Esophagus squamous epithelium (tissue), 5 donors: ENCODE data around the gene ADAMTS2. TPM values are rescaled to one million over a fixed set of nuclear protein-coding genes. Genes with fewer than 3 reads are reported as not detected.

Experiments used
- DNase-seq: peaks from one replicate; lab custom pipeline; 2025; lab: John Stamatoyannopoulos, UW
- H3K27ac ChIP-seq, 4 donors: fragments of 200-600 bp; sonication (generic); one replicate each; pipeline ENCODE4 v1.5.1; 2016 to 2019; ENCODE audit warnings: mild to moderate bottlenecking in 1 of 4
- H3K27me3 ChIP-seq, 4 donors: fragments of 200-600 bp; sonication (generic); 1 replicate in 3 of 4; 2 replicates in 1 of 4; pipeline versions ENCODE4 v1.5.1 to v1.6.0; 2017 to 2021; ENCODE audit warnings: antibody characterized with exemption in 1 of 4
- H3K36me3 ChIP-seq, 3 donors: fragments of 200-600 bp; sonication (generic); one replicate each; pipeline ENCODE4 v1.5.1; 2016 to 2019
- H3K4me1 ChIP-seq, 3 donors: fragments of 200-600 bp; sonication (generic); one replicate each; pipeline ENCODE4 v1.5.1; 2017 to 2019
- H3K4me3 ChIP-seq, 4 donors: fragments of 200-600 bp; sonication (generic); 1 replicate in 3 of 4; 2 replicates in 1 of 4; pipeline ENCODE4 v1.5.1; 2016 to 2019; ENCODE audit warnings: mild to moderate bottlenecking in 2 of 4, moderate library complexity in 1 of 4
- H3K9me3 ChIP-seq, 3 donors: fragments of 200-600 bp; sonication (generic); one replicate each; pipeline ENCODE4 v1.5.1; 2016 to 2019
- POLR2A ChIP-seq, 4 donors: fragments of 450-650 bp; IDR thresholded peaks; one replicate each; pipeline ENCODE4 v1.6.1; 2017; ENCODE audit warnings: antibody characterized with exemption in 4 of 4, mild to moderate bottlenecking in 4 of 4, moderate library complexity in 3 of 4
- WGBS, 2 donors: methylation state at CpG; one replicate each; pipeline ENCODE4 v1.1.5; 2018; 5-methylcytosine and 5-hydroxymethylcytosine counted together
- intact Hi-C: fragments of 100-400 bp; cut with DNase I; formaldehyde crosslinking; loops from one replicate; pipeline ENCODE4 v1.15.0; 2022
- total RNA-seq, 4 donors: library from RNA; depleted of rRNA; stranded (reverse); fragments of >200 nt; gene quantifications; one replicate each; pipeline ENCODE4 v1.1.0, GENCODE V29; 2016
- TF ChIP-seq, protein P1 (sequence below), 6 experiments: fragments of 450-650 bp in 4 of 6; fragments of 200-600 bp in 2 of 6; sonication (generic) in 2 of 6; IDR thresholded peaks; one replicate each; pipeline ENCODE4 v1.5.1; 2016 to 2019; ENCODE audit warnings: antibody characterized with exemption in 6 of 6, mild to moderate bottlenecking in 4 of 6, moderate library complexity in 4 of 6
- donor health status: DM: yes; HTN: yes; CAD: no.

Gene ADAMTS2
- total RNA-seq, 4 donors from 2014 or later, result 1.3 to 10.3 (median 5.2) TPM

DNA sequence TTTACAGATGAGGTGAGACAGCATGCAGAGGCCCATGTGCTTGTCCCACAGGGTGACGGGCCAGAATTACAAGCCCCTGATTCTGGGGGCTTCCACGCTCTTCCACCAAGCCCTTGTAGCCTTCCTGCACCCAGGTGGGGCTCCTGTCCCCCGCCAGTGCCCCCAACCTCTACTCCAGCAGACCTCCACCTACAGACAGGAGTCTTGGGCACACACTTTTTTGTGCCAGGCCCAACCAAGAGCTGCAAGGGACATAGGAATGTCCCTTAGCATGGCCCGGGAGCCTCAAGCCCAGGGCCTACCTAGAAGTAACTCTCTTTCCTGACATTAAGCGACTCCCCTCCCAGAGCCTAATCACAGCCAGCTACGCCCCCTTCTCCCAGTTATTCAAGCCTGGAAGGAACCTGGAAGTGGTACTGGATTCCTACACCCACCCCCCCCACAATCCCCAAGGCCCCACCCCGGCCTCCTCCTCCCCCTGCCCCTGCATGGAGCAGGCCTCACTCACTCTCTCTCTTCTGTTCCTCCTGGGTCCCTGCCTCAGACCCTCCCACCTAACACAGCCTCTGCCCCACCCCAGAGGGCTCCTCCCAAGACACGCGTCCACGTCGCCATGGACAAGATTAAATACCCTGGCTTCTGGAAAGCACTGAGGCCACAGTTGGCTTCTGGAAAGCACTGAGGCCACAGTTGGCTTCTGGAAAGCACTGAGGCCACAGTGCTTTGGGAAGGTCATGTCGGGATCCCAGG is 30.5 kb downstream of the ADAMTS2 start:
- no peaks in the 10 kb centered on the region for H3K27me3 ChIP-seq
- H3K9me3 ChIP-seq, result no peaks in the 10 kb centered on the region
- TF ChIP-seq POLR2A (IDR thresholded peaks at IDR 0.05), result no peak
- WGBS, 2 donors, result 77 to 82% methylated on average over 6 to 11 of the region's 12 CpGs
- DNase-seq, result no peak
- peak overlapping the region in 1 of 4 donors; percentile 26 for H3K4me3 ChIP-seq
- H3K36me3 ChIP-seq, result no peaks in the 10 kb centered on the region
- peaks cover 0 to 30% (median 9%) of the 10 kb centered on the region in 3 donors for H3K4me1 ChIP-seq
- H3K27ac ChIP-seq, result peak overlapping the region in 3 of 4 donors; percentile 58 to 62 (median 62)
- intact Hi-C loops, result no loop called here

- no peak for DNase-seq
- Histone ChIP-seq H3K36me3 (no peaks in the 10 kb centered on the region), H3K4me3 (peak overlapping the region in 1 of 4 donors; percentile 26), H3K4me1 (peaks cover 0 to 30% (median 9%) of the 10 kb centered on the region in 3 donors), H3K27ac (peak overlapping the region in 3 of 4 donors; percentile 58 to 62 (median 62)), H3K9me3 (no peaks in the 10 kb centered on the region), H3K27me3 (no peaks in the 10 kb centered on the region)
- intact Hi-C loops, result no loop called here
- TF ChIP-seq, protein P1, sequence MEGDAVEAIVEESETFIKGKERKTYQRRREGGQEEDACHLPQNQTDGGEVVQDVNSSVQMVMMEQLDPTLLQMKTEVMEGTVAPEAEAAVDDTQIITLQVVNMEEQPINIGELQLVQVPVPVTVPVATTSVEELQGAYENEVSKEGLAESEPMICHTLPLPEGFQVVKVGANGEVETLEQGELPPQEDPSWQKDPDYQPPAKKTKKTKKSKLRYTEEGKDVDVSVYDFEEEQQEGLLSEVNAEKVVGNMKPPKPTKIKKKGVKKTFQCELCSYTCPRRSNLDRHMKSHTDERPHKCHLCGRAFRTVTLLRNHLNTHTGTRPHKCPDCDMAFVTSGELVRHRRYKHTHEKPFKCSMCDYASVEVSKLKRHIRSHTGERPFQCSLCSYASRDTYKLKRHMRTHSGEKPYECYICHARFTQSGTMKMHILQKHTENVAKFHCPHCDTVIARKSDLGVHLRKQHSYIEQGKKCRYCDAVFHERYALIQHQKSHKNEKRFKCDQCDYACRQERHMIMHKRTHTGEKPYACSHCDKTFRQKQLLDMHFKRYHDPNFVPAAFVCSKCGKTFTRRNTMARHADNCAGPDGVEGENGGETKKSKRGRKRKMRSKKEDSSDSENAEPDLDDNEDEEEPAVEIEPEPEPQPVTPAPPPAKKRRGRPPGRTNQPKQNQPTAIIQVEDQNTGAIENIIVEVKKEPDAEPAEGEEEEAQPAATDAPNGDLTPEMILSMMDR (IDR thresholded peaks at IDR 0.05), result no peak
- TF ChIP-seq POLR2A (IDR thresholded peaks at IDR 0.05), result no peak
- 64 to 67% methylated on average over 3 to 18 of the region's 31 CpGs for WGBS, 2 donors
These were observed 31.3 kb downstream of the ADAMTS2 start for GRCh38 chr5:179313849-179314521.

DNA sequence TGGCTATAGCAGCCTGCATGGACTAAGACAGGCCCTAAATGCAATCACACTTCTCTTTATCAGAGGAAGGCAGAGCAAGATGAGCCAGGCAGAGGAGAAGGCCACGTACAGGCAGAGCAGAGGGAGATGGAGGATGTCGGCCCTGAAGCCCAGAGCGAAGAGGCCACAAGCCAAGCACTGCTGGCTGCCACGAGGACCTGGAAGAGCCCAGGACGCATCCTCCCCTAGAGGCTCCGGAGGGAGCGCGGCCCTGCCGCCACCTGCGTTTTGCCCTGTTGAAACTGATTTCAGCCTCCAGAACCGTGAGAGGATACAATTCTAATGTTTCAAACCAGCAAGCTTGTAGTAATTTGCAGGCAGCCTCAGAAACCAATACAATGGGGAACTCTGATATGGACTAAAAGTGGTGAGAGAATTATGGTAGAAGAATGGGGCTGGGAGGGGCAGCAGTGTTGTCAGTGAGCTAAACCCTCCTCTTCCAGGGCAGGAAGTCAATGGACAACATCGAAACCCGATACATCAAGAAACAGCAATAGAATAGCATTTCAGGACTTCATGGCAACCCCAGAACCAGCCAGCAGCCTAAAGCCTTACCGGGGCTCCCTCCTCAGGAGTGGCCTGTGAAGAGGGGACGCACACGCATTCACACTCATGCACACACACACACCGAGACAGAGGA is 32.6 kb downstream of the ADAMTS2 start:
- intact Hi-C loops, result no loop called here
- TF ChIP-seq, protein P1 (IDR thresholded peaks at IDR 0.05), result no peak
- no peak for TF ChIP-seq POLR2A (IDR thresholded peaks at IDR 0.05)
- WGBS, 2 donors, result 94% methylated on average over 12 to 14 of the region's 17 CpGs
- Histone ChIP-seq H3K4me3 (no peak overlapping the region), H3K4me1 (peaks cover 0 to 19% (median 9%) of the 10 kb centered on the region in 3 donors), H3K36me3 (no peaks in the 10 kb centered on the region), H3K27me3 (no peaks in the 10 kb centered on the region), H3K27ac (no peak overlapping the region), H3K9me3 (no peaks in the 10 kb centered on the region)
- DNase-seq, result no peak

DNA sequence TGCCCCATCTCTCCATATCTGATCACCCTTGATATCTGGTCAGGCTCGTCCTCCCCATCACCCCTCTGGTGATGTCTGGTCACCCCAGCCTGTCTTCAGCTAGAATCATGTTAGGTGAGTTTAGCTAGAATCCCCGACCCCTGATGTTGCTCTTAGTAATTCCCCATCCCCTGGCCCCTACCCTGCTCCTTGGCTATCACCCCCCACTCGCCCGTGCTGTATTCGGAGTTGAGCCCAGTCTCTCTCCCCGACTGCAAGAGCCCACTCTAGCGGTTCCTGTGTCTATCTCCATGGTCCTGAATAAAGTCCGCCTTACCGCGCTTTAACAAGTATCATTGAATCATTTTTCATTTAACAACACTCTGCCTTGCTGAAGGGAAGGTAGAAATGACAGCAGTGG is 33.7 kb downstream of the ADAMTS2 start:
- Histone ChIP-seq H3K27ac (no peak overlapping the region), H3K4me3 (no peak overlapping the region), H3K9me3 (no peaks in the 10 kb centered on the region), H3K36me3 (no peaks in the 10 kb centered on the region), H3K27me3 (no peaks in the 10 kb centered on the region), H3K4me1 (peaks cover 0 to 19% (median 9%) of the 10 kb centered on the region in 3 donors)
- TF ChIP-seq, protein P1 (IDR thresholded peaks at IDR 0.05), result no peak
- 73 to 76% methylated on average over 4 to 9 of the region's 10 CpGs for WGBS, 2 donors
- no peak for DNase-seq
- intact Hi-C loops, result no loop called here

GRCh38 chr5:179311091-179311470 is 34.2 kb downstream of the ADAMTS2 start:
- no peak overlapping the region for H3K27ac ChIP-seq
- DNase-seq, result no peak
- 37 to 82% methylated on average over 3 of the region's 8 CpGs for WGBS, 2 donors

More at GRCh38 chr5:179311091-179311470, 34.2 kb downstream of the ADAMTS2 start:
- Histone ChIP-seq H3K4me1 (peaks cover 0 to 19% (median 9%) of the 10 kb centered on the region in 3 donors), H3K27me3 (no peaks in the 10 kb centered on the region), H3K9me3 (no peaks in the 10 kb centered on the region), H3K36me3 (no peaks in the 10 kb centered on the region), H3K4me3 (no peak overlapping the region)
- intact Hi-C loops, result no loop called here
- TF ChIP-seq, protein P1 (IDR thresholded peaks at IDR 0.05), result no peak
- no peak for TF ChIP-seq POLR2A (IDR thresholded peaks at IDR 0.05)
